Karpas-422 (cell line): ENCODE measurements around the gene PKIB. TPM values are rescaled to one million over a fixed set of nuclear protein-coding genes. Genes with fewer than 3 reads are reported as not detected.
"Not testable (repeated sequence)": the region's sequence is repeated elsewhere in the genome, so short reads cannot be mapped to it uniquely, and the experiment has no call there.

Experiments
- DNase-seq: peaks from one replicate; pipeline ENCODE4 v3.0.0-alpha.2; 2015
- H2AFZ ChIP-seq: fragments of 200-600 bp; sonication (generic); 2 replicates; pipeline ENCODE4 v1.6.1; 2014; ENCODE audit warnings: antibody characterized with exemption, low read length, mixed read lengths
- H3K27ac ChIP-seq: fragments of 200-600 bp; sonication (generic); 2 replicates; pipeline ENCODE4 v1.5.1; 2014; ENCODE audit warnings: mild to moderate bottlenecking, low read length, moderate library complexity
- H3K27me3 ChIP-seq: fragments of 200-600 bp; sonication (generic); 2 replicates; pipeline ENCODE4 v1.6.1; 2014; ENCODE audit warnings: low read length, mixed read lengths
- H3K36me3 ChIP-seq: fragments of 200-600 bp; sonication (generic); 2 replicates; pipeline ENCODE4 v1.6.1; 2014; ENCODE audit warnings: low read length, mixed read lengths; ENCODE audit not compliant: insufficient read depth
- H3K4me1 ChIP-seq: fragments of 200-600 bp; sonication (generic); 2 replicates; pipeline ENCODE4 v1.6.1; 2014; ENCODE audit warnings: mild to moderate bottlenecking, low read length, mixed read lengths
- H3K4me2 ChIP-seq: fragments of 200-600 bp; sonication (generic); 2 replicates; pipeline ENCODE4 v1.6.1; 2014; ENCODE audit warnings: low read length, low read depth, mild to moderate bottlenecking; ENCODE audit not compliant: poor library complexity, severe bottlenecking
- H3K4me3 ChIP-seq: fragments of 200-600 bp; sonication (generic); 2 replicates; pipeline ENCODE4 v1.5.1; 2014; ENCODE audit warnings: mild to moderate bottlenecking, antibody characterized with exemption, low read length, mixed read lengths
- H3K79me2 ChIP-seq: fragments of 200-600 bp; sonication (generic); 2 replicates; pipeline ENCODE4 v1.6.1; 2014; ENCODE audit warnings: mild to moderate bottlenecking, low read length, mixed read lengths
- H3K9ac ChIP-seq: fragments of 200-600 bp; sonication (generic); 2 replicates; pipeline ENCODE4 v1.6.0; 2014; ENCODE audit warnings: low read length
- H3K9me2 ChIP-seq: fragments of 200-600 bp; sonication (generic), shearing (Covaris generic); replicated peaks from 2 replicates; pipeline ENCODE4 v1.6.0; 2014; ENCODE audit warnings: mild to moderate bottlenecking, low read length, moderate library complexity; ENCODE audit not compliant: insufficient read depth
- H3K9me3 ChIP-seq: fragments of 300-700, 200-600 bp; sonication (generic); 2 replicates; pipeline ENCODE4 v1.6.1; 2014; ENCODE audit warnings: low read length, mixed read lengths
- H4K20me1 ChIP-seq: fragments of 200-600 bp; sonication (generic); 2 replicates; pipeline ENCODE4 v1.6.1; 2014; ENCODE audit warnings: mild to moderate bottlenecking, antibody characterized with exemption, low read length, low read depth; ENCODE audit not compliant: insufficient read depth
- total RNA-seq: library from RNA; depleted of rRNA; stranded (reverse); fragments of >200 nt; shearing (Covaris generic); gene quantifications from 2 replicates; pipeline ENCODE4 v1.2.3, GENCODE V29; 2014; ENCODE audit warnings: low replicate concordance

Gene PKIB
- total RNA-seq, 1 experiment from 2014 or later: 1.7 TPM

DNA sequence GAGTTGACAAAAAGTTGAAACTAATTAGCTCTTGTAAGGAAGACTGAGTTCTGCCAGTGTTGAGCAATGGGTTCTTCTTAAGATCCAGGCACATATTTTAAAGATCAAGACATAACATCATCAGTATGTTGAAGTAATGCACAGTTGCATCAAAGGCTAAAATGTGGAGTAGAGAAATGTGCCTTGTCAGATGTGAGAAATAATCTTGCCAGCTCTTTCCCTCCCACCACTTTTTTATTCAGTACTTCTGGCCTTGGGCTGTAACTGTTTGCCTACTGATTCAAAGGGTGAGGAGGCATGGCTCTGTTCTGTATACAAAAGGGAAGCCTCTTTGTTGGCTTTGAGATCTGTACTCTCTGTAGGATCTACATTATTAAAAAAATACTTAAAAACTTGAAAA is 13.1 kb downstream of the PKIB start:
- no peak for DNase-seq
- H3K9ac ChIP-seq: no peak overlapping the region
- no peaks in the 10 kb centered on the region for H3K4me1 ChIP-seq
- H3K9me3 ChIP-seq: no peaks in the 10 kb centered on the region
- no peaks in the 10 kb centered on the region for H3K79me2 ChIP-seq
- H3K4me2 ChIP-seq: no peak overlapping the region
- H2AFZ ChIP-seq: no peak overlapping the region
- no peak overlapping the region for H3K4me3 ChIP-seq
- no peaks in the 10 kb centered on the region for H3K27me3 ChIP-seq
- no peaks in the 10 kb centered on the region for H4K20me1 ChIP-seq
- no peaks in the 10 kb centered on the region for H3K9me2 ChIP-seq
- no peak overlapping the region for H3K27ac ChIP-seq
- H3K36me3 ChIP-seq: no peaks in the 10 kb centered on the region

- H3K4me3 ChIP-seq: no peak overlapping the region
- H3K9me2 ChIP-seq: no peaks in the 10 kb centered on the region
- DNase-seq: no peak
- no peak overlapping the region for H3K27ac ChIP-seq
- H3K4me2 ChIP-seq: no peak overlapping the region
- H3K27me3 ChIP-seq: no peaks in the 10 kb centered on the region
- no peaks in the 10 kb centered on the region for H4K20me1 ChIP-seq
- H3K9ac ChIP-seq: no peak overlapping the region
- H2AFZ ChIP-seq: no peak overlapping the region
- no peaks in the 10 kb centered on the region for H3K4me1 ChIP-seq
- no peaks in the 10 kb centered on the region for H3K36me3 ChIP-seq
- no peaks in the 10 kb centered on the region for H3K9me3 ChIP-seq
- H3K79me2 ChIP-seq: no peaks in the 10 kb centered on the region
These were observed 14.6 kb downstream of the PKIB start for GRCh38 chr6:122624853-122625252.

DNA sequence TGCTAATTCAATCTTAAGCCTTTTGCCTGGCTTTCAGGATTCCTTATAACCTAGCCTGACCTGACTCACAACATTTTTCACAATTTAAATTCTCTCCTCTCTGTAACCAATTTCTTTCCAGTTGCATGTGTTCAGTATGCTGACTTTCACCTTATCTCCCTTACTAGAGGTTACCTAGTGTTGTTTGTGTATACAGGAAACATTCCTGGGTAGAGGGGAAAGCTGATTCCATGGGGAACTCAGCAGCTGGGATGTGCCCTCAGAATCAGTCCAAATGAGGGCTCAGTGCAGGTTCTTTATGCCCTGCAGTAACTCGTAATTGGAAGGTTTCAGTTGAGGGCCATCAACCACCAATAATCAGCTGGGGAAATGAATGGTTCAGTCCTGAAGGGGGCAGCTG is 18.5 kb downstream of the PKIB start:
- Histone ChIP-seq H2AFZ (no peak overlapping the region), H3K9me2 (no peaks in the 10 kb centered on the region)

GRCh38 chr6:122631571-122632249 is 21.5 kb downstream of the PKIB start:
- no peaks in the 10 kb centered on the region for H4K20me1 ChIP-seq
- no peaks in the 10 kb centered on the region for H3K9me3 ChIP-seq
- no peaks in the 10 kb centered on the region for H3K27me3 ChIP-seq
- H3K4me3 ChIP-seq: no peak overlapping the region
- no peaks in the 10 kb centered on the region for H3K4me1 ChIP-seq
- no peaks in the 10 kb centered on the region for H3K79me2 ChIP-seq
- no peaks in the 10 kb centered on the region for H3K36me3 ChIP-seq
- DNase-seq: no peak
- no peak overlapping the region for H3K9ac ChIP-seq
- no peaks in the 10 kb centered on the region for H3K9me2 ChIP-seq
- no peak overlapping the region for H2AFZ ChIP-seq
- H3K4me2 ChIP-seq: no peak overlapping the region
- H3K27ac ChIP-seq: no peak overlapping the region

More for the DNA sequence above, 18.5 kb downstream of the PKIB start:
- Histone ChIP-seq H3K36me3 (no peaks in the 10 kb centered on the region), H3K27ac (no peak overlapping the region), H3K79me2 (no peaks in the 10 kb centered on the region), H4K20me1 (no peaks in the 10 kb centered on the region), H3K4me1 (no peaks in the 10 kb centered on the region), H3K4me2 (no peak overlapping the region), H3K4me3 (no peak overlapping the region), H3K27me3 (no peaks in the 10 kb centered on the region), H3K9ac (no peak overlapping the region), H3K9me3 (no peaks in the 10 kb centered on the region)
- DNase-seq: no peak

DNA sequence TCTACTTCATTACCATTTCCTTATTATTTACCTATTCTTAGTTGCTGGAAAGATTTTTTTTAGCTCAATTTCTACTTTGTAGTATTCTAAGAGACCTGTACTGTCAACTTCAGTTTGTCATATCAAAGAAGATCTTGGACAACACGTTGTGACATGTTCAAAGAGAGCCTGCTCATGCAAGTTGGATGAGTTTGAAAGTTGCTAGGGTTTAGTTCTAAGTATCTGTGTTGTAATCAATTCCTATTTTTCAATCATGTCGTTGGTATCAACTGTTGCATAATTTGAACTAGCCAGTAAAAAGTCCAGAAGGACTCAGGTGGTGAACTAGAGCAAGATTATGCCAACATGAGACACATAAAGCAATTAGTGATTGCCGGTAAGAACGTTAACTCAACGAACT is 30.2 kb downstream of the PKIB start:
- Histone ChIP-seq H4K20me1 (no peaks in the 10 kb centered on the region), H3K27me3 (no peaks in the 10 kb centered on the region), H3K4me3 (no peak overlapping the region), H3K4me1 (no peaks in the 10 kb centered on the region), H3K9ac (no peak overlapping the region), H3K36me3 (no peaks in the 10 kb centered on the region), H3K79me2 (no peaks in the 10 kb centered on the region), H3K9me3 (no peaks in the 10 kb centered on the region), H3K9me2 (no peaks in the 10 kb centered on the region), H2AFZ (no peak overlapping the region), H3K4me2 (no peak overlapping the region), H3K27ac (no peak overlapping the region)
- DNase-seq: no peak

DNA sequence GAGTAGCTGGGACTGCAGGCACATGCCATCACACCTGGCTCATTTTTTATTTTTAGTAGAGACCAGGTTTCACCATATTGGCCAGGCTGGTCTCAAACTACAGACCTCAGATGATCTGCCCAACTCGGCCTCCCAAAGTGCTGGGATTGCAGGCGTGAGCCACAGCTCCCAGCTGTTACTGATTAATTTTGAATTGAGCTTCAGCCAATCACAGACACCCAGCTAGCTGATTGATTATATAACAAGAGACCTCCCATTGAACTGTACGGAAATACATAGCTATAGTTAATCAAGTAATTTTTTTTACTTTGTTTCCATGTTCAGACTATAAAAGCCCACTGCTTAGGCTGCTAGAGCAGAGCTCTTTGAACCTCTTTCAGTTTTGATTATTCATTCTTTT is 31.6 kb downstream of the PKIB start:
- no peaks in the 10 kb centered on the region for H3K79me2 ChIP-seq
- H3K9me3 ChIP-seq: no peaks in the 10 kb centered on the region
- H2AFZ ChIP-seq: no peak overlapping the region

GRCh38 chr6:122642604-122643003 is 32.4 kb downstream of the PKIB start:
- not testable (repeated sequence) for H3K27ac ChIP-seq, H3K4me3 ChIP-seq, H3K27me3 ChIP-seq, H3K4me2 ChIP-seq, H4K20me1 ChIP-seq, H3K9ac ChIP-seq, H3K4me1 ChIP-seq, H3K9me2 ChIP-seq, H3K79me2 ChIP-seq, H3K9me3 ChIP-seq, H3K36me3 ChIP-seq, DNase-seq, H2AFZ ChIP-seq

More for the DNA sequence above, 31.6 kb downstream of the PKIB start:
- H3K9me2 ChIP-seq: no peaks in the 10 kb centered on the region
- H4K20me1 ChIP-seq: no peaks in the 10 kb centered on the region
- H3K27me3 ChIP-seq: no peaks in the 10 kb centered on the region
- H3K9ac ChIP-seq: no peak overlapping the region
- H3K27ac ChIP-seq: no peak overlapping the region
- H3K4me1 ChIP-seq: no peaks in the 10 kb centered on the region
- no peaks in the 10 kb centered on the region for H3K36me3 ChIP-seq
- H3K4me2 ChIP-seq: no peak overlapping the region
- no peak for DNase-seq
- H3K4me3 ChIP-seq: no peak overlapping the region

GRCh38 chr6:122645256-122645655 is 35.1 kb downstream of the PKIB start:
- no peak overlapping the region for H3K4me3 ChIP-seq
- H3K27me3 ChIP-seq: no peaks in the 10 kb centered on the region
- H3K4me2 ChIP-seq: no peak overlapping the region
- H3K36me3 ChIP-seq: no peaks in the 10 kb centered on the region
- H3K27ac ChIP-seq: no peak overlapping the region
- no peak overlapping the region for H3K9ac ChIP-seq
- no peaks in the 10 kb centered on the region for H3K9me3 ChIP-seq
- H3K9me2 ChIP-seq: no peaks in the 10 kb centered on the region
- DNase-seq: no peak
- no peaks in the 10 kb centered on the region for H3K4me1 ChIP-seq
- no peak overlapping the region for H2AFZ ChIP-seq
- H4K20me1 ChIP-seq: no peaks in the 10 kb centered on the region
- no peaks in the 10 kb centered on the region for H3K79me2 ChIP-seq
